ENCODE data around the gene DTX3. TPM values are rescaled to one million over a fixed set of nuclear protein-coding genes. Genes with fewer than 3 reads are reported as not detected.
"Not testable (repeated sequence)": the region's sequence is repeated elsewhere in the genome, so short reads cannot be mapped to it uniquely, and the experiment has no call there.

DTX3 gene
- total RNA-seq, 4 donors from 2014 or later = 10.4 to 19.0 (median 12.1) TPM

DNA sequence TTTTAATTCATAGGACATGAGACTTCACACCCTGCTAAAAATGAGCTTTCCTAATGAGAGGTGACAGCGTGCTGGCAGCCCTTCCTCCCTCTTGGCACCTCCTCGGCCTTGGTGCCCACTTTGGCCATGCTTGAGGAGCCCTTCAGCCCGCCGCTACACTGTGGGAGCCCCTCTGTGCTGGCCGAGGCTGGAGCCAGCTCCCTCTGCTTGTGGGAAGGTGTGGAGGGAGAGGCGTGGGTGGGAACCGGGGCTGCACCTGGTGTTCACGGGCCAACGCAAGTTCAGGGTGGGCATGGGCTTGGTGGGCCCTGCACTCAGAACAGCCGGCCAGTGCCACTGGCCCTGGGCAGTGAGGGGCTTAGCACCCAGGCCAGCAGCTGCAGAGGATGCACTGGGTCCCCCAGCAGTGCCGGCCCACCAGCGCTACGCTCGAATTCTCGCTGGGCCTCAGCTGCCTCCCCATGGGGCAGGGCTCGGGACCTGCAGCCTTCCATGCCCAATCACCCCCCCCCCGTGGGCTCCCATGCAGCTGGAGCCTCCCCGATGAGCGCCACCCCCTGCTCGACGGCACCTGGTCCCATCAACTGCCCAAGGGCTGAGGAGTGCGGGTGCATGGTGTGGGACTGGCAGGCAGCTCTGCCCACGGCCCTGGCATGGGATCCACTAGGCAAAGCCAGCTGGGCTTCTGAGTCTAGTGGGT is 51.1 kb downstream of the DTX3 start:
- Histone ChIP-seq H3K9me3 (no peaks in the 10 kb centered on the region), H3K27me3 (peaks cover 3% of the 10 kb centered on the region), H3K4me3 (no peak overlapping the region), H3K4me1 (peaks cover 3% of the 10 kb centered on the region), H3K27ac (no peak overlapping the region), H3K36me3 (no peaks in the 10 kb centered on the region)
- 88% methylated on average over 10 of the region's 23 CpGs for WGBS
- TF ChIP-seq POLR2AphosphoS5 (IDR thresholded peaks at IDR 0.05) = no peak
- TF ChIP-seq POLR2A (IDR thresholded peaks at IDR 0.05) = no peak
- no peak for DNase-seq (ENCODE audit: low spot score in 2 of 2)

DNA sequence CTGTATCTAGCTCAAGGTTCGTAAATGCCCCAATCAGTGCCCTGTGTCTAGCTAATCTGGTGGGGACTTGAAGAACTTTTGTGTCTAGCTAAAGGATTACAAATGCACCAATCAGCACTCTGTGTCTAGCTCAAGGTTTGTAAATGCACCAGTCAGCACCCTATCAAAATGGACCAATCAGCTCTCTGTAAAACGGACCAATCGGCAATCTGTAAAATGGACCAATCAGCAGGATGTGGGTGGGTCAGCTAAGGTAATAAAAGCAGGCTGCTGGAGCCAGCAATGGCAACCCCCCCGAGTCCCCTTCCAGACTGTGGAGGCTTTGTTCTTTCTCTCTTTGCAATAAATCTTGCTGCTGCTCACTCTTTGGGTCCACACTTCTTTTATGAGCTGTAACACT is 51.8 kb downstream of the DTX3 start:
- not testable (repeated sequence) for H3K36me3 ChIP-seq, H3K27me3 ChIP-seq
- 79% methylated on average over 4 of the region's 4 CpGs for WGBS

DNA sequence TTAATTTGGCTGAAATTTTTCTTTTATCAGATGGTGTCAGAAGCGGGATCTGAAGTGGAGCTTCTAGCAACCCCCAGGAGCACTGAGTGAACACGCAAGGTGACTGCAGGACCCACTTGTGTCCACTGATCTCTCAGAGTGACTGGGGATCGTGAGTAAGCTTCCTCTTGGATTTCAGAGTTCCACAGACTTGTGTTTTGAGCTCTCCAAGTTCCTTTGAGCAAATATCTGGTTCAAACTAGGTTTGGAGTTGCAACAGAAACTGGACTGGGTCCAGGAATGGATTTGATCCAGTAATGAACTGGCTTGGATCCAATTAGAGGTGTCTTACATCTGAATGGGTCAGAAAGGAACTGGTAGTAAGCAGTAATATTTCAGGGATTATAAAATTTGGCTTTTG is 53.1 kb downstream of the DTX3 start:
- WGBS = 56% methylated on average over 3 of the region's 3 CpGs
- no peaks in the 10 kb centered on the region for H3K36me3 ChIP-seq
- TF ChIP-seq POLR2AphosphoS5 (IDR thresholded peaks at IDR 0.05) (no peak), POLR2A (IDR thresholded peaks at IDR 0.05) (no peak), EP300 (IDR thresholded peaks at IDR 0.05) (no peak)
- TF ChIP-seq, protein P1, sequence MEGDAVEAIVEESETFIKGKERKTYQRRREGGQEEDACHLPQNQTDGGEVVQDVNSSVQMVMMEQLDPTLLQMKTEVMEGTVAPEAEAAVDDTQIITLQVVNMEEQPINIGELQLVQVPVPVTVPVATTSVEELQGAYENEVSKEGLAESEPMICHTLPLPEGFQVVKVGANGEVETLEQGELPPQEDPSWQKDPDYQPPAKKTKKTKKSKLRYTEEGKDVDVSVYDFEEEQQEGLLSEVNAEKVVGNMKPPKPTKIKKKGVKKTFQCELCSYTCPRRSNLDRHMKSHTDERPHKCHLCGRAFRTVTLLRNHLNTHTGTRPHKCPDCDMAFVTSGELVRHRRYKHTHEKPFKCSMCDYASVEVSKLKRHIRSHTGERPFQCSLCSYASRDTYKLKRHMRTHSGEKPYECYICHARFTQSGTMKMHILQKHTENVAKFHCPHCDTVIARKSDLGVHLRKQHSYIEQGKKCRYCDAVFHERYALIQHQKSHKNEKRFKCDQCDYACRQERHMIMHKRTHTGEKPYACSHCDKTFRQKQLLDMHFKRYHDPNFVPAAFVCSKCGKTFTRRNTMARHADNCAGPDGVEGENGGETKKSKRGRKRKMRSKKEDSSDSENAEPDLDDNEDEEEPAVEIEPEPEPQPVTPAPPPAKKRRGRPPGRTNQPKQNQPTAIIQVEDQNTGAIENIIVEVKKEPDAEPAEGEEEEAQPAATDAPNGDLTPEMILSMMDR (IDR thresholded peaks at IDR 0.05) = no peak
- H3K27me3 ChIP-seq = peaks cover 3% of the 10 kb centered on the region
- H3K4me1 ChIP-seq = peaks cover 3% of the 10 kb centered on the region
- DNase-seq (ENCODE audit: low spot score in 2 of 2) = no peak
- H3K27ac ChIP-seq = no peak overlapping the region
- no peaks in the 10 kb centered on the region for H3K9me3 ChIP-seq
- H3K4me3 ChIP-seq = no peak overlapping the region

More for the DNA sequence above, 51.8 kb downstream of the DTX3 start:
- H3K9me3 ChIP-seq; DNase-seq (ENCODE audit: low spot score in 2 of 2); H3K4me1 ChIP-seq; H3K4me3 ChIP-seq; H3K27ac ChIP-seq: not testable (repeated sequence)

DNA sequence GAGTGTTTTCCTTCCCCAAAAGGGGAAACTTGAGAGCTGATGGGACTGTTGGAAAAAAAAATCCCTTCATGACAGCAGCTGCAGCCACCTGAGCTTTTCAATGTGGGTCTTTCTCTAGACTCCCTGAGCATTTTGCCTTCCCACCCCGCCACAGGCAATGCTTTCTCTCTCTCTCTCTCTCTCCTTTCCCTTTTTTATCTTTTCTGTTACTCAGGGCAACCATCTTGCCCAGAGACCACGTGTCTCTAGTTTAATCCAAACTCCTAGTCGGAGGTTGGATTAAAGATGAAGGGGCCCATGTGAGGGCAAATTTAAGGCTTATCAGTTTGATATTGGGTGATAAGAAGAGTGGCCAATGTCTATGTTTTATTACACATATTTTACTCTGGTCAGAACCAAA is 54.3 kb downstream of the DTX3 start:
- TF ChIP-seq POLR2AphosphoS5 (IDR thresholded peaks at IDR 0.05) (no peak), POLR2A (IDR thresholded peaks at IDR 0.05) (no peak), EP300 (IDR thresholded peaks at IDR 0.05) (no peak)
- TF ChIP-seq, protein P1 (IDR thresholded peaks at IDR 0.05) = no peak
- peaks cover 3% of the 10 kb centered on the region for H3K27me3 ChIP-seq
- H3K4me1 ChIP-seq = peaks cover 3% of the 10 kb centered on the region
- no peak for DNase-seq (ENCODE audit: low spot score in 2 of 2)
- no peaks in the 10 kb centered on the region for H3K9me3 ChIP-seq
- H3K27ac ChIP-seq = no peak overlapping the region
- H3K36me3 ChIP-seq = no peaks in the 10 kb centered on the region
- WGBS = 70% methylated on average over 3 of the region's 3 CpGs
- no peak overlapping the region for H3K4me3 ChIP-seq

Other genes starting within 250 kb of the DTX3 start
- gene R3HDM2, start 173.8 kb upstream of the DTX3 start, total RNA-seq = 10 to 100 TPM; 43.4 to 97.6 (median 65.1) TPM
- not detected for gene INHBC, start 170.0 kb upstream of the DTX3 start, total RNA-seq
- gene INHBE, start 149.5 kb upstream of the DTX3 start, total RNA-seq = under 1 TPM in 1 of 4 donors, not detected in 3; 0.56 TPM
- 1 to 10 TPM in 2 of 4 donors, under 1 TPM in 1, not detected in 1; 0.51 to 2.9 (median 2.0) TPM for gene GLI1, start 145.0 kb upstream of the DTX3 start, total RNA-seq
- gene ARHGAP9, start 125.0 kb upstream of the DTX3 start, total RNA-seq = 1 to 10 TPM; 5.4 to 7.4 (median 5.9) TPM
- 100 to 1,000 TPM in 1 of 4 donors, 10 to 100 TPM in 3; 55.7 to 203 (median 79.7) TPM for gene MARS1, start 116.8 kb upstream of the DTX3 start, total RNA-seq
- 10 to 100 TPM in 3 of 4 donors, 1 to 10 TPM in 1; 8.1 to 33.6 (median 14.4) TPM for gene DDIT3, start 84.3 kb upstream of the DTX3 start, total RNA-seq
- gene MBD6, start 82.0 kb upstream of the DTX3 start, total RNA-seq = 10 to 100 TPM; 24.4 to 92.9 (median 36.8) TPM
- gene DCTN2, start 57.6 kb upstream of the DTX3 start, total RNA-seq = 100 to 1,000 TPM; 152 to 242 (median 185) TPM
- under 1 TPM in 2 of 4 donors, not detected in 2; 0.08 to 0.23 TPM for gene KIF5A, start 54.8 kb upstream of the DTX3 start, total RNA-seq
- gene PIP4K2C, start 13.6 kb upstream of the DTX3 start, total RNA-seq = 10 to 100 TPM; 36.9 to 68.9 (median 51.5) TPM
- 10 to 100 TPM in 1 of 4 donors, 1 to 10 TPM in 3; 4.0 to 13.3 (median 7.9) TPM for gene ARHGEF25, start 6.6 kb downstream of the DTX3 start, total RNA-seq
- under 1 TPM in 3 of 4 donors, not detected in 1; 0.38 to 0.48 (median 0.42) TPM for gene B4GALNT1, start 28.4 kb downstream of the DTX3 start, total RNA-seq
- 100 to 1,000 TPM; 165 to 282 (median 236) TPM for gene OS9, start 89.3 kb downstream of the DTX3 start, total RNA-seq
- gene AGAP2, start 133.9 kb downstream of the DTX3 start, total RNA-seq = 1 to 10 TPM in 3 of 4 donors, under 1 TPM in 1; 0.45 to 1.4 (median 1.3) TPM
- gene TSPAN31, start 140.2 kb downstream of the DTX3 start, total RNA-seq = 10 to 100 TPM; 29.8 to 54.7 (median 36.8) TPM
- 10 to 100 TPM; 35.7 to 82.3 (median 47.0) TPM for gene CDK4, start 147.5 kb downstream of the DTX3 start, total RNA-seq
- 10 to 100 TPM; 10.2 to 26.6 (median 13.1) TPM for gene MARCHF9, start 150.3 kb downstream of the DTX3 start, total RNA-seq
- gene CYP27B1, start 162.3 kb downstream of the DTX3 start, total RNA-seq = 1 to 10 TPM; 1.2 to 4.1 (median 2.0) TPM
- 10 to 100 TPM in 3 of 4 donors, 1 to 10 TPM in 1; 9.1 to 24.1 (median 16.4) TPM for gene METTL1, start 167.3 kb downstream of the DTX3 start, total RNA-seq
- 10 to 100 TPM in 3 of 4 donors, 1 to 10 TPM in 1; 8.7 to 13.7 (median 11.3) TPM for gene EEF1AKMT3, start 167.8 kb downstream of the DTX3 start, total RNA-seq
- gene TSFM, start 178.0 kb downstream of the DTX3 start, total RNA-seq = 10 to 100 TPM; 19.6 to 35.4 (median 29.1) TPM
- 10 to 100 TPM in 2 of 4 donors, 1 to 10 TPM in 2; 4.7 to 96.5 (median 10.0) TPM for gene AVIL, start 213.9 kb downstream of the DTX3 start, total RNA-seq
- 100 to 1,000 TPM; 147 to 240 (median 215) TPM for gene CTDSP2, start 241.9 kb downstream of the DTX3 start, total RNA-seq